ENCODE measurements around the gene ZBTB16.

The ZBTB16 gene

DNA sequence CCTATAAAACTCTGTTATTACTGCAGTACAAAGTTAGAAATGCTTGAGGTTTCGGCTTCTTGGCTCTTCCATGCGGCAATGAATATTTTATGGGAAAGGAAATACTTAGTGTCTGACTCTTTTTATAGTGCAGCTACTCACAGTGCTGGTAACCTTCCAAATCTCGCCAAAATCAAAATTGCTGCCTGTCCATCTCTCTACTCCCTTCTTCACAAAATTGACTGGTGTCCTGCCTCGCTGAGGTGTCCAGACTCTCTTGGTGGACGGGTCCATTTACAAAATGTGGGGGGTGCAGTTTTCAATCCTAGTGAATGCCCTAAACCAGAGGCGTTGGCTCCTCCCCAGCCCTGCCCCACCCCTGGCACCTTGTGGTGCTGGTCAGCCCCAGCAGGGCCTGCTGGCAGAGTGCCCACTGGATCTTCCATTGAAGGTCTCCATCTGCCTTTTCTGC lies 73.5 kb downstream of the ZBTB16 start:
- no peaks in the 10 kb centered on the region for H3K9me3 ChIP-seq (ENCODE audit: low read depth, low read length)
- no peaks in the 10 kb centered on the region for H3K36me3 ChIP-seq (ENCODE audit: insufficient read depth, low read length)
- TF ChIP-seq EZH2 (IDR thresholded peaks at IDR 0.05) = no peak
- no peak for TF ChIP-seq POLR2AphosphoS5 (IDR thresholded peaks at IDR 0.05; ENCODE audit: borderline replicate concordance, low read depth, low read length)
- no peak for TF ChIP-seq FOXP2 (optimal IDR thresholded peaks at IDR 0.05; ENCODE audit: control extremely low read depth, extremely low read length, insufficient read depth)
- no peak overlapping the region for H3K27ac ChIP-seq
- no peak overlapping the region for H3K9ac ChIP-seq (ENCODE audit: insufficient read length)
- no peak overlapping the region for H3K4me3 ChIP-seq
- no peak for DNase-seq (ENCODE audit: low read depth, low spot score)

DNA sequence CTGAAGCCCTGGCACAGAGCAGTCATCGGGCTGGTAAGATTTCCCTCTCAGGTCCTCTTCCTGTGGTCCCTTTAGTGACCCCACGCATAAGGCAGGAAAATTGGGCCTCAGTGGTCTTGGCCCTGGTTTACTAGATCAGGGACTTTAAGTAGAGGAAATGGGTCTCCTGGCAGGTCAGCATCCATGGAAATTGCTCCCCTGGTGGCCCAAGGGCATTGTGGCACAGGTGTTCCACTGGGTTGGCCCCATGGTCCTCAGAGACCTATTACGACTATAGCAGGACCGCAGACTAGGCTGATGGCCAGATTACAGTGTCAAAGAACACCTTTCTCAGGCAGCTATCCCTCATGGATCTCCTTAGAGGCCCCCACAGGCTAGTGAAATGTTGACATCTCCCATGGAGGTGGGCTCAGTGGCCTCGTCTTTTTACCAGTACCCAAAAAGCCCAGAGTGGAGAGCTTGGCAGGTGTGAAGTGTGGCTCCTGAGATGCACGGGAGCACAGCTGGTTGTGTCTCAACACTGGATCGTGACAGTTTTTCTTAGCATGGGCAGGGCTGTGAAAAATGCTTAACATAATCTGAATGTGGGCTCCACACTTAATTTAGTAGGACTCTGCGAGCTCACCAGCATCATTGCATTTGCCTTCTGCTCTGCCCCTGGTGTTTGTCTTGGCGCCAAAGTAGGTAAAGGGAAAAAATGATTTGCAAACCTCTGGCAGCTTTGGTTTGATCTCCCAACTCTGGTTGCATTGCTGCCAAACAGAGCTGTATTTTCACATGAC lies 74.2 kb downstream of the ZBTB16 start:
- no peak for DNase-seq (ENCODE audit: low read depth, low spot score)
- Histone ChIP-seq H3K27ac (no peak overlapping the region), H3K4me3 (no peak overlapping the region), H3K36me3 (ENCODE audit: insufficient read depth, low read length) (no peaks in the 10 kb centered on the region), H3K9me3 (ENCODE audit: low read depth, low read length) (no peaks in the 10 kb centered on the region), H3K9ac (ENCODE audit: insufficient read length) (no peak overlapping the region)
- TF ChIP-seq POLR2AphosphoS5 (IDR thresholded peaks at IDR 0.05; ENCODE audit: borderline replicate concordance, low read depth, low read length) (no peak), FOXP2 (optimal IDR thresholded peaks at IDR 0.05; ENCODE audit: control extremely low read depth, extremely low read length, insufficient read depth) (no peak), EZH2 (IDR thresholded peaks at IDR 0.05) (no peak)

DNA sequence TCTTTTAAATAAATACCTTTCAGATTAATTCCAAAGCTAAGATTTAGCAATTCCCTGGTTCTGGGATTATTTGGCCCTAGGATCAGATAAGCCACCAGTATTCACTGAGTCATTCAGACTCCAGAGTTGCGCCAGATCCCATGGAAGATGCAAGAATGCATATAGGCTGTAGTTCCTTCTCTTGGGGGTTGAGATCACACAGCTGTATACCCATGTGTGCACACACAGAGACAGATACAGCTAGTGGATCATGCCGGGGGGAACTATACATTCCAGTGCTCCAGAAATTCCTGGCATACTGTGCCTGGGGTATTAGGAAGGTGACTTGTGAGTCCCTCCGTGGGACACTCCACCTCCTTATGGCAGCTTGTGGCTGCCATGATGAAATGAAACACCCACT lies 75.4 kb downstream of the ZBTB16 start:
- H3K4me3 ChIP-seq = no peak overlapping the region
- H3K27ac ChIP-seq = no peak overlapping the region
- no peak for DNase-seq (ENCODE audit: low read depth, low spot score)

DNA sequence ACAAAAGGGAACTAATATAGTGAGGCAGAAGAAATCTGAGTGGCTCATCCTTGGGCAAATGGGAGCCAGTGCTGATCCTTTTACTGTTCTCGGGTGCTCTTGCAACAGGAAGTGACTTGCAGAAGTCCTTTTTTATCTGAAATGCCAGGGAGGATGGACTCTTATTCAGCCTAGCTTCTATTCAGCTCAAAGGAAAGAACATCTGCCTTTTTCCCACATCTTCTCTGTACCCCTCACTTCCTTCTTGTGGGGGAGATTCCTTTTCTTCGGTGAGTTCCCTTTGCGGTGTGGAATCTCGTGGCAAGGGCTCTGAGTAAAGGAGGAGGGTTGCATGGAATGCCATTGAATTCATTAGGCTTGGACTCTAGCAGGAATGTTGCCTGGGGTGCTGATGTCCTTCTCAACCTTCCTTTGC lies 76.2 kb downstream of the ZBTB16 start:
- Histone ChIP-seq H3K36me3 (ENCODE audit: insufficient read depth, low read length) (no peaks in the 10 kb centered on the region), H3K9me3 (ENCODE audit: low read depth, low read length) (no peaks in the 10 kb centered on the region), H3K27ac (no peak overlapping the region), H3K9ac (ENCODE audit: insufficient read length) (no peak overlapping the region), H3K4me3 (no peak overlapping the region)
- no peak for TF ChIP-seq FOXP2 (optimal IDR thresholded peaks at IDR 0.05; ENCODE audit: control extremely low read depth, extremely low read length, insufficient read depth)
- no peak for DNase-seq (ENCODE audit: low read depth, low spot score)

More for the DNA sequence above, 75.4 kb downstream of the ZBTB16 start:
- TF ChIP-seq FOXP2 (optimal IDR thresholded peaks at IDR 0.05; ENCODE audit: control extremely low read depth, extremely low read length, insufficient read depth) = no peak
- no peak for TF ChIP-seq POLR2AphosphoS5 (IDR thresholded peaks at IDR 0.05; ENCODE audit: borderline replicate concordance, low read depth, low read length)
- no peak for TF ChIP-seq EZH2 (IDR thresholded peaks at IDR 0.05)
- Histone ChIP-seq H3K9me3 (ENCODE audit: low read depth, low read length) (no peaks in the 10 kb centered on the region), H3K9ac (ENCODE audit: insufficient read length) (no peak overlapping the region), H3K36me3 (ENCODE audit: insufficient read depth, low read length) (no peaks in the 10 kb centered on the region)

DNA sequence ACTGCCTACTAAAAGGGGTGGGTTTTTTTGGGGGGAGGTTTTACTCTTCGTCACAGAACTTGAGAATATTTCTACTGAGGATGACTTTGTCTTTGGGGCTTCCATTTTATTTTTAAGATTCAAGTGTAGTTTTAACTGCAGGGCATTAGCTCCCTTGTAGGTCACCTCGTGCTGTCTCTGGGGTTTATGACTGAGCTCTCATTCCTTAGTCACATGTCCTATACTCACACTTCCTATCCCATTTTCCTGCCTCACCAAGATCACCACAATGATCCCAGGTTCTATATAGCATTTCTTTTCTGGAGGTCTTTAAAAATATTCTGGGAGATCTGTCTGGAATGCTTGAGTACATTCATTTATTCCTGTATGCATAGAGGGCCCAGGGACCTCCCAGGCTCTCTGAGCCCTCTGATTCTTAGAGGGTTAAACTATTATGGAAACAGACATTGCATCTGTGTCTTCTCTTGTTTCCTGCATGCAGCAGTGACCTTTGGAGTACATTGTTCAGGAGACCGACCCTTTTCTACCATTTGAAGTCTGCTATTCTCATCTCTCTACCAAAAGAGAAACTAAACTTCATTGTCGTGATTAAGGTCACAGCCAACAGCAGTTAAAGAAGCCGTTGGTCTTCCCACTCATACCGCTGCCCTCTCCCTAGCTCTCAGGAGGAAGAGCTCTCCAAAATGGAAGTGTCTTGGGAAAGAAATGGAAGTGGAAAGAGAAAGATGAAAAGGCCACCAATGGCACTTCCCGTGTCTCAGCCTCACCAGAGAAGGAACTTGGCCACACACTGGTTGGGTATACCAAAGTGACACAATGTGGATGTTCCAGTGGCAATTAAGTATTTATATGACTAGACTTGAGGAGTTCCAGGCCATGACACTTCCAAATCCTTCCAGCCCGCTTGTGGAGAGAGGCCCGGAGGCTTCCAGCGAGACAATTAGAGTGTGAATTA lies 77.5 kb downstream of the ZBTB16 start:
- Histone ChIP-seq H3K4me3 (no peak overlapping the region), H3K9me3 (ENCODE audit: low read depth, low read length) (no peaks in the 10 kb centered on the region), H3K9ac (ENCODE audit: insufficient read length) (no peak overlapping the region), H3K27ac (no peak overlapping the region), H3K36me3 (ENCODE audit: insufficient read depth, low read length) (no peaks in the 10 kb centered on the region)
- DNase-seq (ENCODE audit: low read depth, low spot score) = no peak
- no peak for TF ChIP-seq POLR2AphosphoS5 (IDR thresholded peaks at IDR 0.05; ENCODE audit: borderline replicate concordance, low read depth, low read length)
- TF ChIP-seq EZH2 (IDR thresholded peaks at IDR 0.05) = no peak
- TF ChIP-seq FOXP2 (optimal IDR thresholded peaks at IDR 0.05; ENCODE audit: control extremely low read depth, extremely low read length, insufficient read depth) = no peak

DNA sequence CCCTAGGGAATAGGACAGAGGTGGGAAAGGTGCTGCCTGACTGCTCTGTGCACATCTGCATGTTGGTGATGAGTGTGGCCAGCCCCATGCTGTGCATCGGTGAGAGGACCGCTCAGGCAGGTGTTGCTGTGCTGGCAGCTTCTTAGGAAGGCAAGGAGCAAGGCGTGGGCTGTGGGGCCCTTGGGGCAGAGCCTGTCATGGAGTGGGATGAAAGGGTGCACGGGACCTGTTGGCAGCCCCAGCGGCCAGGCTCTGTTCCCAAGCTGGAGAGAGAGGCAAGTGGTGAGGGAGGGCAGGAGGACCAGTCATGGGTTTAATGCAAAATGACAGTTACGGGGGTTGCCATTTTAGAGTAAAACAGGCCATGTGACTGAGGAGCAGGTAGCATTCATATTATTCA lies 78.3 kb downstream of the ZBTB16 start:
- no peak overlapping the region for H3K9ac ChIP-seq (ENCODE audit: insufficient read length)
- no peak overlapping the region for H3K27ac ChIP-seq
- H3K9me3 ChIP-seq (ENCODE audit: low read depth, low read length) = no peaks in the 10 kb centered on the region
- DNase-seq (ENCODE audit: low read depth, low spot score) = no peak
- H3K36me3 ChIP-seq (ENCODE audit: insufficient read depth, low read length) = no peaks in the 10 kb centered on the region
- no peak overlapping the region for H3K4me3 ChIP-seq
- TF ChIP-seq FOXP2 (optimal IDR thresholded peaks at IDR 0.05; ENCODE audit: control extremely low read depth, extremely low read length, insufficient read depth) (no peak), EZH2 (IDR thresholded peaks at IDR 0.05) (no peak)

DNA sequence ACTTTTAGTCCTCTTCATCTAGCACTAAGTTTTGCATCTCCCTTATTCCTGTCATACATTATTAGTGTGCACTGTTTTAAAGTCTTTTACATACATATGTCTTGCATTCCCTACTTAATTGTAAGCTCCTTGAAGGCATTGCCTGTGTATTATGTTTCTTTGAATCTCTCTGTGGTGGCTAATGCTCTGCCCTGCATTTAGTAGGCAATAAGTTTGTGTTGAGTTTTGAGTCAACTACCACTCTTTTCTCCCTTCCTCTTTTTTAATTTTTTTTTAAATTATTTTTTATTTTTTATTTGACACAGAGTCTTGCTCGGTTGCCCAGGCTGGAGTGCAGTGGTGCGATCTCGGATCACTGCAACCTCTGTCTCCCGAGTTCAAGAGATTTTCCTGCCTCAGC lies 78.9 kb downstream of the ZBTB16 start:
- Histone ChIP-seq H3K4me3 (no peak overlapping the region), H3K9ac (ENCODE audit: insufficient read length) (no peak overlapping the region), H3K27ac (no peak overlapping the region), H3K9me3 (ENCODE audit: low read depth, low read length) (no peaks in the 10 kb centered on the region), H3K36me3 (ENCODE audit: insufficient read depth, low read length) (no peaks in the 10 kb centered on the region)
- TF ChIP-seq FOXP2 (optimal IDR thresholded peaks at IDR 0.05; ENCODE audit: control extremely low read depth, extremely low read length, insufficient read depth) (no peak), EZH2 (IDR thresholded peaks at IDR 0.05) (no peak)
- DNase-seq (ENCODE audit: low read depth, low spot score) = no peak

DNA sequence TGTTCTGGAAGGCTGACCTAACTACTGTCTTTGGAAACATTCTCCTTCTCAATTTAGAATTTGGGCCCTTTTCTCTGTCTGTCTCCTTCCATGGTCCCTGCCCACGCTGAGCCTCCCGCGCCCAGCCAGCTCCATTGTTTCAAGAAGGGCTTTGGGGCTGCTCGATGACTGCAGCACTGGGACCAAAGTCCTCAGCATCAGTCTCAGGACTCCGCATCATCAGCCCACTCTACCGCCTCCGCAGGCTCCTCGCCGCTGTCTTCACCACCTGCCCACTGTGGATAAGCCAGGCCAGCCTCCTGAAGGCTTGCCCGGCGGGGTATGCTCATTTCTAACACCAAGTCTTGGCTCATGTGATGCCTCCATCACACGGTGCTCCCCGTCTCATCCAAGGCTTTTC lies 81.3 kb downstream of the ZBTB16 start:
- H3K4me3 ChIP-seq = no peak overlapping the region
- no peak overlapping the region for H3K27ac ChIP-seq
- TF ChIP-seq EZH2 (IDR thresholded peaks at IDR 0.05) (no peak), FOXP2 (optimal IDR thresholded peaks at IDR 0.05; ENCODE audit: control extremely low read depth, extremely low read length, insufficient read depth) (no peak), POLR2AphosphoS5 (IDR thresholded peaks at IDR 0.05; ENCODE audit: borderline replicate concordance, low read depth, low read length) (no peak)
- no peak overlapping the region for H3K9ac ChIP-seq (ENCODE audit: insufficient read length)
- no peak for DNase-seq (ENCODE audit: low read depth, low spot score)
- H3K9me3 ChIP-seq (ENCODE audit: low read depth, low read length) = no peaks in the 10 kb centered on the region
- H3K36me3 ChIP-seq (ENCODE audit: insufficient read depth, low read length) = no peaks in the 10 kb centered on the region
